Astrocyte (in vitro differentiated cells and primary cell): ENCODE measurements around the gene CAVIN2. TPM values are rescaled to one million over a fixed set of nuclear protein-coding genes. Genes with fewer than 3 reads are reported as not detected.
A peak's percentile ranks its signal among the peaks of the same experiment; 100 is the strongest.

ENCODE experiments used
- DNase-seq: peaks from one replicate; pipeline ENCODE4 v3.0.0-alpha.2; 2010; ENCODE audit warnings: low read depth
- FAIRE-seq: peaks from 2 replicates; lab custom pipeline; 2011; peaks lifted over from hg19 to GRCh38; lab: Jason Lieb, UNC
- H2AFZ ChIP-seq: 2 replicates; pipeline ENCODE4 v1.6.0; 2012; ENCODE audit warnings: low read depth, low read length, inconsistent platforms
- H3K27ac ChIP-seq: 2 replicates; pipeline ENCODE4 v1.5.1; 2011; ENCODE audit warnings: low read depth, low read length, inconsistent platforms
- H3K27me3 ChIP-seq: 2 replicates; pipeline ENCODE4 v1.6.0; 2011; ENCODE audit warnings: low read length, inconsistent platforms; ENCODE audit not compliant: insufficient read depth
- H3K36me3 ChIP-seq: 2 replicates; pipeline ENCODE4 v1.5.1; 2011; ENCODE audit warnings: low read length, inconsistent platforms; ENCODE audit not compliant: insufficient read depth
- H3K4me1 ChIP-seq: 2 replicates; pipeline ENCODE4 v1.5.1; 2011; ENCODE audit warnings: low read length, inconsistent platforms; ENCODE audit not compliant: insufficient read depth
- H3K4me2 ChIP-seq: 2 replicates; pipeline ENCODE4 v1.6.0; 2012; ENCODE audit warnings: low read length, inconsistent platforms
- H3K4me3 ChIP-seq: 2 replicates; pipeline ENCODE4 v1.5.1; 2011; ENCODE audit warnings: low read depth, mild to moderate bottlenecking, low read length, inconsistent platforms; ENCODE audit not compliant: insufficient read depth
- H3K79me2 ChIP-seq: 2 replicates; pipeline ENCODE4 v1.6.0; 2012; ENCODE audit warnings: mild to moderate bottlenecking, low read length, inconsistent platforms; ENCODE audit not compliant: insufficient read depth
- H3K9ac ChIP-seq: 2 replicates; pipeline ENCODE4 v1.6.0; 2012; ENCODE audit warnings: mild to moderate bottlenecking, low read length, inconsistent platforms
- H3K9me3 ChIP-seq: 2 replicates; pipeline ENCODE4 v1.5.1; 2012; ENCODE audit warnings: low read depth, mild to moderate bottlenecking, low read length, inconsistent platforms; ENCODE audit not compliant: insufficient read depth
- H4K20me1 ChIP-seq: 2 replicates; pipeline ENCODE4 v1.6.0; 2012; ENCODE audit warnings: low read length, inconsistent platforms; ENCODE audit not compliant: insufficient read depth
- H3K27ac Mint-ChIP-seq: one replicate; pipeline ENCODE4 v1.8.0; 2021; ENCODE audit warnings: mild to moderate bottlenecking, mixed read lengths; ENCODE audit not compliant: unreplicated experiment
- H3K27me3 Mint-ChIP-seq: one replicate; pipeline ENCODE4 v1.8.0; 2021; ENCODE audit warnings: low read depth, mixed read lengths; ENCODE audit not compliant: unreplicated experiment
- H3K36me3 Mint-ChIP-seq: one replicate; pipeline ENCODE4 v1.8.0; 2021; ENCODE audit warnings: low read depth, mixed read lengths; ENCODE audit not compliant: unreplicated experiment
- H3K4me1 Mint-ChIP-seq: one replicate; pipeline ENCODE4 v1.8.0; 2021; ENCODE audit warnings: low read depth, mixed read lengths; ENCODE audit not compliant: unreplicated experiment
- H3K4me3 Mint-ChIP-seq: one replicate; pipeline ENCODE4 v1.8.0; 2021; ENCODE audit warnings: mild to moderate bottlenecking, moderate library complexity, mixed read lengths; ENCODE audit not compliant: unreplicated experiment
- H3K9me3 Mint-ChIP-seq: one replicate; pipeline ENCODE4 v1.8.0; 2021; ENCODE audit warnings: mild to moderate bottlenecking, mixed read lengths; ENCODE audit not compliant: unreplicated experiment
- EZH2 ChIP-seq: IDR thresholded peaks from 2 replicates; pipeline ENCODE4 v1.6.1; 2012; ENCODE audit warnings: mild to moderate bottlenecking, low read length, inconsistent platforms; ENCODE audit not compliant: insufficient read depth
- total RNA-seq: library from RNA; stranded (reverse); gene quantifications from 2 replicates; pipeline ENCODE4 v1.2.1, GENCODE V29; 2021
- TF ChIP-seq, protein P1 (sequence below): IDR thresholded peaks from 2 replicates; pipeline ENCODE4 v1.5.1; 2011; ENCODE audit warnings: low read depth, mild to moderate bottlenecking, inconsistent platforms, low read length, moderate library complexity; ENCODE audit not compliant: insufficient read depth

The CAVIN2 gene
- total RNA-seq, 1 donor from 2014 or later: 2.8 TPM

DNA sequence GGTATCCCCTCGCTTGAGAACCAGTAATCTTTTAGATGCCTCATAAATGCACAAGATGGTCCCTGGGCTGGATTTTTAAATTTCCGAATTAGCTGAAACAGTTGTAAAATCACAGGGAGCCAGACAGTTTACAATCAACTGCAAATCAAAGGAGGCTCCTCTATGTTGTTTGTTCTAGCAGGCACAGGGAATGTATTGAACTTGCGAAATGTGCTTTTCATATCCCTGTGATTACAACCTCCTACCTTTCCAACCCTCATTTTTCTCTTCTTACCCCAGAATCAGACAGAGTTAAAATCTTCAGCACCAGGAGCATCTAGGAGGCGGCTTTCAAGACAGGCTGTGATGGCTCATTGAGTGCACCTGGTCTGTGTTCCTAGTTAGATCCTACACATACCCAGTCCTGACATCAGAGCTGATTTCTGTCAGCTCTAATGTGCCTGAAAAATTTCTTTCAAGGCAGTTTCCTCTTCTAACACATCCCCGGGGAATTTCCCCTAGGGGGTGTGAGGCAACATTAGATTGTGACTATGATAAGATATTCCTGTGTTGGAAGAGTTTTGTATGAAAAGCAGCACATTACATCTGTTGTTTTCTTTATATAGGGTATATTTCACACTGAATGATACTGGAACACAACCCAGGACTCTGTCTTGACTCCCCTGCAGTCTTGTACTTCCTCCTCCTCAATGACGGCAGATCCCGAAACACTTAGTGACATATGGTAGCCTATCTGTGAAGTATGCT is 17.9 kb upstream of the CAVIN2 start:
- no peak for TF ChIP-seq EZH2
- TF ChIP-seq, protein P1, sequence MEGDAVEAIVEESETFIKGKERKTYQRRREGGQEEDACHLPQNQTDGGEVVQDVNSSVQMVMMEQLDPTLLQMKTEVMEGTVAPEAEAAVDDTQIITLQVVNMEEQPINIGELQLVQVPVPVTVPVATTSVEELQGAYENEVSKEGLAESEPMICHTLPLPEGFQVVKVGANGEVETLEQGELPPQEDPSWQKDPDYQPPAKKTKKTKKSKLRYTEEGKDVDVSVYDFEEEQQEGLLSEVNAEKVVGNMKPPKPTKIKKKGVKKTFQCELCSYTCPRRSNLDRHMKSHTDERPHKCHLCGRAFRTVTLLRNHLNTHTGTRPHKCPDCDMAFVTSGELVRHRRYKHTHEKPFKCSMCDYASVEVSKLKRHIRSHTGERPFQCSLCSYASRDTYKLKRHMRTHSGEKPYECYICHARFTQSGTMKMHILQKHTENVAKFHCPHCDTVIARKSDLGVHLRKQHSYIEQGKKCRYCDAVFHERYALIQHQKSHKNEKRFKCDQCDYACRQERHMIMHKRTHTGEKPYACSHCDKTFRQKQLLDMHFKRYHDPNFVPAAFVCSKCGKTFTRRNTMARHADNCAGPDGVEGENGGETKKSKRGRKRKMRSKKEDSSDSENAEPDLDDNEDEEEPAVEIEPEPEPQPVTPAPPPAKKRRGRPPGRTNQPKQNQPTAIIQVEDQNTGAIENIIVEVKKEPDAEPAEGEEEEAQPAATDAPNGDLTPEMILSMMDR: no peak
- FAIRE-seq (no peak), DNase-seq (peak; percentile 60)
- no peak overlapping the region for H2AFZ ChIP-seq
- Mint-ChIP-seq H3K9me3 (peaks cover 2% of the 10 kb centered on the region), H3K27ac (no peak overlapping the region), H3K27me3 (no peaks in the 10 kb centered on the region), H3K4me1 (peaks cover 30% of the 10 kb centered on the region), H3K36me3 (no peaks in the 10 kb centered on the region), H3K4me3 (no peak overlapping the region)
- H4K20me1 ChIP-seq: no peaks in the 10 kb centered on the region
- no peaks in the 10 kb centered on the region for H3K9me3 ChIP-seq
- H3K27ac ChIP-seq: no peak overlapping the region
- no peaks in the 10 kb centered on the region for H3K27me3 ChIP-seq
- H3K4me2 ChIP-seq: peak overlapping the region; percentile 8
- H3K4me3 ChIP-seq: no peak overlapping the region
- no peaks in the 10 kb centered on the region for H3K36me3 ChIP-seq
- no peak overlapping the region for H3K9ac ChIP-seq
- no peaks in the 10 kb centered on the region for H3K79me2 ChIP-seq
- peaks cover 29% of the 10 kb centered on the region for H3K4me1 ChIP-seq

DNA sequence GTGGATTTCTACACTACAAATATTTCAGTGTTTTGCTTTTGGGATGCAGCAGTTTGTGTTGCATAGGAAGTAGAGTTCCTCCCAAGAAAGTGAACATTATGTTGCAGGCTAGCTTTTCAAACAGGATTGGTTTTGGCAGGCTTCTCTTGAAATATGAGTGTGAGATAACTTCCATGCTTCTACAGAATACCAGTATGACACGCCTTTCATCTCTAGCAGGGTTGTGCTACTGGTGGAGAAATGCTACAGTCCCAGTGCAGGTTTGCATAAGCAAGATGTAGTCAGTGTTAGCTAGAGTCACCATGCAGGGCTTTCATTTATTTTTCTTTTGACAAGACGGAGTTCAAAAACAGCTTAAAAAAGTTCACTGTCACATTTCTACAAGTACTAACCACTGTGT is 17.1 kb upstream of the CAVIN2 start:
- H3K4me3 ChIP-seq: no peak overlapping the region
- FAIRE-seq (no peak), DNase-seq (peak; percentile 76)
- H3K9me3 ChIP-seq: no peaks in the 10 kb centered on the region
- Mint-ChIP-seq H3K27me3 (no peaks in the 10 kb centered on the region), H3K4me1 (peaks cover 27% of the 10 kb centered on the region), H3K36me3 (no peaks in the 10 kb centered on the region), H3K4me3 (no peak overlapping the region), H3K9me3 (peaks cover 2% of the 10 kb centered on the region), H3K27ac (no peak overlapping the region)
- H3K36me3 ChIP-seq: no peaks in the 10 kb centered on the region
- H3K27me3 ChIP-seq: no peaks in the 10 kb centered on the region
- no peak overlapping the region for H3K9ac ChIP-seq
- TF ChIP-seq EZH2: no peak
- TF ChIP-seq, protein P1: no peak
- H3K4me2 ChIP-seq: no peak overlapping the region
- H3K79me2 ChIP-seq: no peaks in the 10 kb centered on the region
- peaks cover 29% of the 10 kb centered on the region for H3K4me1 ChIP-seq
- H3K27ac ChIP-seq: no peak overlapping the region
- H4K20me1 ChIP-seq: no peaks in the 10 kb centered on the region
- H2AFZ ChIP-seq: no peak overlapping the region

DNA sequence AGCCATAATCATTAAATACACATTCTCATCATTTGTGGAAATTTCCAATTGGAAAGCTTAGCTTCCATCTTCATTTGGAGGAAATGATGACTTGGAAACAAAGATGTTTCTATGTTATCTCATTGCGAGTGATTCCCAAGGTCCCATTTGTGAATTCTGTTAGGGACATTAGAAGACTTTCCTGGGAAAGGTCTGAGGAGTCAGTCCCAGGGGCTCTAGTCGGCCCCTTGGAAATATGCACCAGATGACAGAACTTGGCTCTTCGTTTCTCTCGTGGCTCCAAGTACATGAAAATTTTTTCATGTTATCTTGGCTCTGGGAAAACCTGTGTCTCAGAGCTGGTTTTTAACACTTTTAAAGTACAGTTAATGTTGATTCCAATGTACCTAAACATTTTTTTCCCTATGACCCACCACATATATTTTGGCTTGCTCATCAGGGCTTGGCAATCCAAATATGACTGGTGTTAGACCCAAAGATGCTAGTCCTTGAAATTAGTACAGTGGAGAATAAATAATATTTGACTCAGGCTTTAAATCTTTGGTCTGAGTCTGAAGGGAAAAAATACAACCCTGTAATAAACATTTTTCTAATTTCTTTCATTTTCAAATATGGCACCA is 15.4 kb upstream of the CAVIN2 start:
- Mint-ChIP-seq H3K9me3 (peaks cover 2% of the 10 kb centered on the region), H3K4me3 (no peak overlapping the region), H3K27me3 (no peaks in the 10 kb centered on the region), H3K36me3 (no peaks in the 10 kb centered on the region), H3K4me1 (peaks cover 21% of the 10 kb centered on the region), H3K27ac (no peak overlapping the region)
- H3K79me2 ChIP-seq: no peaks in the 10 kb centered on the region
- no peaks in the 10 kb centered on the region for H3K27me3 ChIP-seq
- DNase-seq (peak; percentile 52), FAIRE-seq (no peak)
- H2AFZ ChIP-seq: no peak overlapping the region
- H3K36me3 ChIP-seq: no peaks in the 10 kb centered on the region
- H3K9me3 ChIP-seq: no peaks in the 10 kb centered on the region
- H3K4me3 ChIP-seq: no peak overlapping the region
- TF ChIP-seq EZH2: no peak
- TF ChIP-seq, protein P1: no peak
- H4K20me1 ChIP-seq: no peaks in the 10 kb centered on the region
- H3K4me2 ChIP-seq: no peak overlapping the region
- H3K27ac ChIP-seq: no peak overlapping the region
- no peak overlapping the region for H3K9ac ChIP-seq
- H3K4me1 ChIP-seq: peaks cover 28% of the 10 kb centered on the region
